Thyroid gland (tissue), 4 donors: ENCODE results near the gene UPP1.
"Not testable (repeated sequence)": the region's sequence is repeated elsewhere in the genome, so short reads cannot be mapped to it uniquely, and the experiment has no call there.

Experiments
- POLR2A ChIP-seq, 2 donors: fragments of 450-650 bp; IDR thresholded peaks; one replicate each; pipeline ENCODE4 v1.6.1; 2017; ENCODE audit warnings: antibody characterized with exemption in 2 of 2, mild to moderate bottlenecking in 2 of 2, moderate library complexity in 1 of 2
- TF ChIP-seq, protein P1 (sequence below), 6 experiments: fragments of 200-600 bp in 3 of 6; fragments of 450-650 bp in 3 of 6; sonication (generic) in 3 of 6; IDR thresholded peaks; one replicate each; pipeline ENCODE4 v1.5.1; 2016 to 2019; ENCODE audit warnings: antibody characterized with exemption in 6 of 6, mild to moderate bottlenecking in 2 of 6, inconsistent platforms in 1 of 6, moderate library complexity in 1 of 6

DNA sequence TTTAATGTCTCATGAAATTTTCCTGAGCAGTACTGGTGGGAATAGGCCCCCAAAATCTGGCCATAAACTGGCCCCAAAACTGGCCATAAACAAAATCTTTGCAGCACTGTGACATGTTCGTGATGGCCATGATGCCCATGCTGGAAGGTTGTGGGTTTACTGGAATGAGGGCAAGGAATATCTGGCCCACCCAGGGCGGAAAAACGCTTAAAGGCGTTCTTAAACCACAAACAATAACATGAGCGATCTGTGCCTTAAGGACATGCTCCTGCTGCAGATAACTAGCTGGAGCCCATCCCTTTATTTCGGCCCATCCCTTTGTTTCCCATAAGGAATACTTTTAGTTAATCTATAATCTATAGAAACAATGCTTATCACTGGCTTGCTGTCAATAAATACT lies 31.5 kb downstream of the UPP1 start:
- TF ChIP-seq, protein P1, sequence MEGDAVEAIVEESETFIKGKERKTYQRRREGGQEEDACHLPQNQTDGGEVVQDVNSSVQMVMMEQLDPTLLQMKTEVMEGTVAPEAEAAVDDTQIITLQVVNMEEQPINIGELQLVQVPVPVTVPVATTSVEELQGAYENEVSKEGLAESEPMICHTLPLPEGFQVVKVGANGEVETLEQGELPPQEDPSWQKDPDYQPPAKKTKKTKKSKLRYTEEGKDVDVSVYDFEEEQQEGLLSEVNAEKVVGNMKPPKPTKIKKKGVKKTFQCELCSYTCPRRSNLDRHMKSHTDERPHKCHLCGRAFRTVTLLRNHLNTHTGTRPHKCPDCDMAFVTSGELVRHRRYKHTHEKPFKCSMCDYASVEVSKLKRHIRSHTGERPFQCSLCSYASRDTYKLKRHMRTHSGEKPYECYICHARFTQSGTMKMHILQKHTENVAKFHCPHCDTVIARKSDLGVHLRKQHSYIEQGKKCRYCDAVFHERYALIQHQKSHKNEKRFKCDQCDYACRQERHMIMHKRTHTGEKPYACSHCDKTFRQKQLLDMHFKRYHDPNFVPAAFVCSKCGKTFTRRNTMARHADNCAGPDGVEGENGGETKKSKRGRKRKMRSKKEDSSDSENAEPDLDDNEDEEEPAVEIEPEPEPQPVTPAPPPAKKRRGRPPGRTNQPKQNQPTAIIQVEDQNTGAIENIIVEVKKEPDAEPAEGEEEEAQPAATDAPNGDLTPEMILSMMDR (IDR thresholded peaks at IDR 0.05) = not testable (repeated sequence)
- TF ChIP-seq POLR2A (IDR thresholded peaks at IDR 0.05) = not testable (repeated sequence)
